D721Med (cell line): ENCODE data around the gene FAHD1.

Source experiments
- DNase-seq: peaks from one replicate; pipeline ENCODE4 v3.0.0; 2011; ENCODE audit warnings: low spot score; ENCODE audit not compliant: insufficient read length
- FAIRE-seq: peaks from 2 replicates; lab custom pipeline; 2011; peaks lifted over from hg19 to GRCh38; lab: Jason Lieb, UNC
- TF ChIP-seq, protein P1 (sequence below): IDR thresholded peaks from 2 replicates; pipeline ENCODE4 v1.5.1; 2012; ENCODE audit warnings: mild to moderate bottlenecking, control low read depth; ENCODE audit not compliant: insufficient read depth; ENCODE audit errors: missing control alignments

FAHD1 gene

GRCh38 chr16:1810106-1810505, 16.9 kb upstream of the FAHD1 start:
- no peak for DNase-seq
- no peak for FAIRE-seq
- TF ChIP-seq, protein P1, sequence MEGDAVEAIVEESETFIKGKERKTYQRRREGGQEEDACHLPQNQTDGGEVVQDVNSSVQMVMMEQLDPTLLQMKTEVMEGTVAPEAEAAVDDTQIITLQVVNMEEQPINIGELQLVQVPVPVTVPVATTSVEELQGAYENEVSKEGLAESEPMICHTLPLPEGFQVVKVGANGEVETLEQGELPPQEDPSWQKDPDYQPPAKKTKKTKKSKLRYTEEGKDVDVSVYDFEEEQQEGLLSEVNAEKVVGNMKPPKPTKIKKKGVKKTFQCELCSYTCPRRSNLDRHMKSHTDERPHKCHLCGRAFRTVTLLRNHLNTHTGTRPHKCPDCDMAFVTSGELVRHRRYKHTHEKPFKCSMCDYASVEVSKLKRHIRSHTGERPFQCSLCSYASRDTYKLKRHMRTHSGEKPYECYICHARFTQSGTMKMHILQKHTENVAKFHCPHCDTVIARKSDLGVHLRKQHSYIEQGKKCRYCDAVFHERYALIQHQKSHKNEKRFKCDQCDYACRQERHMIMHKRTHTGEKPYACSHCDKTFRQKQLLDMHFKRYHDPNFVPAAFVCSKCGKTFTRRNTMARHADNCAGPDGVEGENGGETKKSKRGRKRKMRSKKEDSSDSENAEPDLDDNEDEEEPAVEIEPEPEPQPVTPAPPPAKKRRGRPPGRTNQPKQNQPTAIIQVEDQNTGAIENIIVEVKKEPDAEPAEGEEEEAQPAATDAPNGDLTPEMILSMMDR = no peak

DNA sequence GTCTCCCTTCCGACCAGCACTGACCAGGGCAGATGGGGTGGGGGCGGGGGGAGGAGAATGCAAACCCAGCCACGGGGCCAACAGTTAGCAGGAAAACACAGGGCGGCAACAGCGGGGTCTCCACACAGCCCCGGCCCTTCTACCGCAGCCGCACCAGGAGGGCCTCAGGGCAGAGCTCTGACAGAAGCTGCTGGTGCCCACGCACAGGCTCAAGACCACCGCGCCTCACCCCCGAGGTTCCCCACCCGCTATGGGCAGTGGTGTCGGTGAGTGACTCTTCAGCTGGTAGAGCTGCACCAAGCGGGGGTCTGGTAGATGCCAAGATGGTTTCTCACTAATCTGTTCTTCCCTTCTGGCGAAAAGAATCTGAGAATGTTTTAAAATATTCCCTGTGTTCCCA, 16.5 kb upstream of the FAHD1 start:
- no peak for FAIRE-seq
- TF ChIP-seq, protein P1 = no peak

GRCh38 chr16:1812732-1813163, 14.3 kb upstream of the FAHD1 start:
- FAIRE-seq = no peak
- TF ChIP-seq, protein P1 = peak; percentile 44
- DNase-seq = peak; percentile 56

More for the DNA sequence above, 16.5 kb upstream of the FAHD1 start:
- no peak for DNase-seq

GRCh38 chr16:1815461-1815860, 11.5 kb upstream of the FAHD1 start:
- TF ChIP-seq, protein P1 = no peak
- FAIRE-seq = no peak
- DNase-seq = no peak

DNA sequence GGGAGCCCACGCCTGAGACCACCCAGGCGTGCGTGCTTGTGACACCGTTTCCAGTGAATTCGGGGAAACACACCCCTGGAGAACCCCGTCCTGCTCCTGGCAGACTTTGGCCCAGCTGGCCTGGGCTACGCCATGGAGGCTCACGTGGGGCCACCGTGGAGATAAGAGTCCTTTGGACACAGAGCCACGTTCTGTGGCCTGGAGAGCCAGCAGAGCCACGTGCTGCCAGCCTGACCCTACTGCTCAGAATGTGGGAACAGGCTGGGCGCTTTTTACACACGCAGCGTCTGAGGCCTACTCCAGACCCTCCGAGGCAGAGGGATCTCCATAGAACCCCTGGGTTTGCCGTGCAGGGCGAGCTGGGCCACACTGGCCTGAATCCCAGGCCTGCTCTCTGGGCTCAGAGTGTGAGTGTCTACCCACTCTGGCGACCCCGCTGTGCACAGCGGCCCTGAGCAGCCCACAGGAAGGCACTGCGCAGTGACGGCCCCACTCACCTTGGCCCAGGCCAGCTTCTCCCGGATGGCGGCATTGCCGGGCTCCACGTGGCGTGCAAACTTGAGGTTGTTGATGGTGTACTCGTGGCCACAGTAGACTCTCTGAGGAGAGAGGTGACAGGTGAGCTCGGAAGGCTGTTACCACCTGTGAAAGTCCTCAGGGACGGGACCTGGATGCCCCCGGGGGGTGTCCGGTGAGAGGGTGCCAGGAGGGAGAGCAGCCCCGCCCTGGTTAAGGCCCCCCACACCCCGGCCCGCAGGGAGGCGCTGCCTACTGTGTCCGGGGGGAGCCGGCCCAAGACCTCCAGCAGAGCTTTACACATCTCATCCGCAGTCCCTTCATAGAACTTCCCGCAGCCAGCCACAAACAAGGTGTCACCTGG, 10.4 kb upstream of the FAHD1 start:
- DNase-seq = no peak
- TF ChIP-seq, protein P1 = no peak
- no peak for FAIRE-seq

- TF ChIP-seq, protein P1 = no peak
- FAIRE-seq = no peak
- DNase-seq = no peak
Measured at GRCh38 chr16:1817276-1817589, 9.8 kb upstream of the FAHD1 start.

- TF ChIP-seq, protein P1 = no peak
- no peak for DNase-seq
- FAIRE-seq = no peak
Measured at GRCh38 chr16:1817716-1818115, 9.3 kb upstream of the FAHD1 start.
